GM18526 (cell line): ENCODE measurements around the gene PARD3.

Source experiments
- POLR2A ChIP-seq: IDR thresholded peaks from 3 replicates; pipeline ENCODE4 v1.6.1; 2011; ENCODE audit not compliant: insufficient read length; ENCODE audit errors: extremely low read depth

PARD3 gene

GRCh38 chr10:34811126-34811967 is 3.7 kb downstream of the PARD3 start:
- no peak for TF ChIP-seq POLR2A

- TF ChIP-seq POLR2A: no peak
Observed at GRCh38 chr10:34809796-34810195, 5.3 kb downstream of the PARD3 start.

- no peak for TF ChIP-seq POLR2A
Observed at GRCh38 chr10:34808801-34809745, 6.0 kb downstream of the PARD3 start.

GRCh38 chr10:34808336-34808735 is 6.8 kb downstream of the PARD3 start:
- TF ChIP-seq POLR2A: no peak

- no peak for TF ChIP-seq POLR2A
Observed at GRCh38 chr10:34804306-34804705, 10.8 kb downstream of the PARD3 start.

GRCh38 chr10:34802692-34803091 is 12.4 kb downstream of the PARD3 start:
- TF ChIP-seq POLR2A: no peak

- no peak for TF ChIP-seq POLR2A
Observed at GRCh38 chr10:34801097-34801733, 13.9 kb downstream of the PARD3 start.

GRCh38 chr10:34800624-34801023 is 14.5 kb downstream of the PARD3 start:
- TF ChIP-seq POLR2A: no peak

- no peak for TF ChIP-seq POLR2A
Observed at GRCh38 chr10:34798654-34799053, 16.4 kb downstream of the PARD3 start.

GRCh38 chr10:34797155-34797554 is 17.9 kb downstream of the PARD3 start:
- no peak for TF ChIP-seq POLR2A

GRCh38 chr10:34796133-34796532 is 19.0 kb downstream of the PARD3 start:
- no peak for TF ChIP-seq POLR2A

GRCh38 chr10:34795334-34795733 is 19.8 kb downstream of the PARD3 start:
- TF ChIP-seq POLR2A: no peak

GRCh38 chr10:34794835-34795234 is 20.3 kb downstream of the PARD3 start:
- no peak for TF ChIP-seq POLR2A

GRCh38 chr10:34792881-34793280 is 22.2 kb downstream of the PARD3 start:
- no peak for TF ChIP-seq POLR2A

- TF ChIP-seq POLR2A: no peak
Observed at GRCh38 chr10:34791947-34792346, 23.1 kb downstream of the PARD3 start.
